Epithelial cell of prostate (primary cell): ENCODE data around the gene TCOF1.

ENCODE experiments used
- DNase-seq: peaks from one replicate; pipeline ENCODE4 v3.0.0-alpha.2; 2011; ENCODE audit warnings: low read depth, low spot score
- H3K27ac ChIP-seq: fragments of 450-650 bp; 2 replicates; pipeline ENCODE4 v1.5.1; 2017; ENCODE audit warnings: mild to moderate bottlenecking

The TCOF1 gene

DNA sequence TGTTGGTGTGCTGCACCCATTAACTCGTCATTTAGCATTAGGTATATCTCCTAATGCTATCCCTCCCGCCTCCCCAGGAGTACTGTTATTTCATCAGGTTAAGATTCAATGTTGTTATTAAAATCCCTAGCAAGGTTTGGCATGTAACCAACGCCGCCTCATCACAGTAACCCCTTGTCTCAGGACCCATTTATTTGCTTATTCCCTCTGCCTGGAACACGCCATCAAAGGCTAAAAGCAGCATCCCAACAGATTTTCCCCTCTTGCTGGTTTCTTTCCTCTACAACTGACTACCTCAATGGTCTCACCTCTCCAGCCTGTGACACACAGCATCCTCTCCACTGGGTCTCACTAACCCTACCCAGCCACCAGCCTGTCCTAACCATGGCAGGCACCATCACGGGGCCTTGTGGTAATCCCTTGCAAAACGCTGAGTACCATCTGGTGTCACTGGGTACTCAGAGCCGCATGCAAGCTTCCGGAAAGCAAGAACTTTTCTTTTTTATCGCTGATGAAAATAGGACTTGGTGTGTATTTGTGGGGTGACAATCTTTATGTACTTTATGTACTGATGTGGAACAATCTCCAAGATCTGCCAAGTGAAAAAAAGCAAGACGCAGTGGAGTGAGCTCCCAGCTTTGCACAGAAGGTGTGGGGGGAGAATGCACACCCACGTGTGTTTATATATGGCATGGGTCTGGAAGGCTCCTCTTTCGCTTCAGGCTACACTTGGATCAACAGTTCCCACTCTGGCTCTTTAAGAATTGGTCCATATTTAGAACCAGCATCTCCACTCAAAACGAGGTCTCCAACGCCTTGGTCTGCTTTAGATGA lies 86.0 kb downstream of the TCOF1 start:
- no peak for DNase-seq
- no peak overlapping the region for H3K27ac ChIP-seq

DNA sequence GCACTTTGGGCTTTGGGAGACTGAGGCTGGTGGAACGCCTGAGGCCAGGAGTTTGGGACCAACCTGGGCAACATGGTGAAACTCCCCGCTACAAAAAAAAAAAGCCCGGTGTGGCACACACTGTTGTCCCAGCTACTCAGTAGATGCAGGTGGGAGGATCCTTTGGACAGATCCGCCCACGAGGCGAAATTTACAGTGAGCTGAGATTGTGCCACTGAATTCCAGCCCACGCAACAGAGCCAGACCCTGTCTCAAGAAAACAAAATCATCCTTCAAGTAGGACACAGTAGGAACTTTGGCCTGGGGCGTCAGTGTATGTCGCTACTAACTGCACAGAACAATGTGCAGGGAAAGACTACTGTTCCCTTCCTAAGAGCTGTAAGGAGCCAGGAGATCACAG lies 87.3 kb downstream of the TCOF1 start:
- DNase-seq: no peak

DNA sequence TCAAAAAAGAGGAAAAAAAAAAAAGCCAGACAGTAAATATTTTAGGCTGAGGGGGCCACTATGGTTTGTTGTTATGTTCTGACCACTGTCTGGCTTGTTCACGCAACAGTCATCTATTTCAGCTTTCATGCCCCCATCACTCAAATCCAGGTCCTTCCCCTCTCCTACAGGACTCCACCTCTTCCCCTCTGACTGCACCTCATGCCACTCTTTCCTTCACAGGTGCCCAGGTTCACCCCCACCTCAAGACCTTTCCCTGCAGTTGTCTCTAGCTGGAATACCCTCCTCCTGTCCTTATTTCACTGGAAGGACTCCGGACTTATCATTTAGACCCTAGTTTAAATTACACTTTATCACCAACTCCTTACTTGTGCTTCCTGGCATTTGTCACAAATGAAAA lies 88.6 kb downstream of the TCOF1 start:
- DNase-seq: no peak
- H3K27ac ChIP-seq: peak overlapping the region; percentile 92

More for the DNA sequence above, 87.3 kb downstream of the TCOF1 start:
- H3K27ac ChIP-seq: no peak overlapping the region

DNA sequence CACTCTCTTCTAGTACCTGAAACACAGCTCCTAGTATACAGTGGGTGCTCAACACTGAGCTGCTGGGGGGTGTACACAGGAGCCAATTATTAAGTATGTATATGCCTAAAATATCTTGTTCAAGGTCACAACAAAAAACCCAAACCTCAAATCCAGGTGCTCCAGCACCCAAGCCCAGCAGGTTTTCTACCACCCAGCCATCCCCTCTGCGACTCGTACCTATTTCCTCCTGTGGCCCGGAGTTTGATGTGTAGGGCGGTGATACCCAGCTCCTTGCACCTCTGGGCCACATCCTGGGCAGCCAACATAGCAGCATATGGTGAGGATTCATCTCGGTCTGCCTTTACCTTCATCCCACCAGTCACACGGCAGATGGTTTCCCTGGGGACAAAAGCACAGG lies 89.1 kb downstream of the TCOF1 start:
- peak overlapping the region; percentile 92 for H3K27ac ChIP-seq
- no peak for DNase-seq

DNA sequence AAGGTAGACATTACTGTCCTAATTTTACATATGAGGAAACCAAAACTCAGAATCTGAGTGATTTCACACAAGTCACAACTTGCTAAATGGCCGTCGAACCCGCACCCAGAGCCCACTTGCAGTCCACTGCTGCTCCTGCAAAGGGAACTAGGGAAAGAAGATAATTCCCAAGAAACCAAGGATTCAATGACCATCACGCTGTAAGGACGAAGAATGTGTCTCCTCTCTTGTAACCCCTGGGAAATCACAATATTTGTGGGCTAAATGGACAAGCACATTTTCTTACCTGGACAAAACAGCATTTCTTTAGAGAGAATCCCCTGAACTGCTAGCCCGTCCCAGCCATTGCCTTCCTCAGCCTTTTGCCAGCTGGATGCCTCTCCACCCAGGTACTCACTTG lies 89.7 kb downstream of the TCOF1 start:
- DNase-seq: no peak
- H3K27ac ChIP-seq: peak overlapping the region; percentile 92

DNA sequence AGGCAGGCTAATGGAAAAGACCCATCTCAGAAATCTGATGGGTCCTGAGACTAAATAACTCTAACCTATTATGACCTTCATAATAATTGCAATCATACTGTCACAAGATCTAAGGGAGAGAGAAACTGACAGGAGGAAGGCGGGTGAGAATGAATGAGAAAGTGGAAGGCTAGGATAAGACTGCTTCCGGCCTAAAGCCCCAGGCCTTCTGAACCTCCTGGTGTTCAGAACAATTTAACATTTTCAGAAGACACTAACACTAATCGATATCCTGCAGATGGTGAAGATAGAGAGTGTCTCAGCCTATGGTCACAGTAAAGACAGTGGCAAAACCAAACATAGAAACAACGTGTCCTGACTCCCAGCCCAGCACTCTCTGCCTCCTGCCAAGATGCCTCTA lies 90.8 kb downstream of the TCOF1 start:
- peak overlapping the region; percentile 92 for H3K27ac ChIP-seq
- DNase-seq: no peak

DNA sequence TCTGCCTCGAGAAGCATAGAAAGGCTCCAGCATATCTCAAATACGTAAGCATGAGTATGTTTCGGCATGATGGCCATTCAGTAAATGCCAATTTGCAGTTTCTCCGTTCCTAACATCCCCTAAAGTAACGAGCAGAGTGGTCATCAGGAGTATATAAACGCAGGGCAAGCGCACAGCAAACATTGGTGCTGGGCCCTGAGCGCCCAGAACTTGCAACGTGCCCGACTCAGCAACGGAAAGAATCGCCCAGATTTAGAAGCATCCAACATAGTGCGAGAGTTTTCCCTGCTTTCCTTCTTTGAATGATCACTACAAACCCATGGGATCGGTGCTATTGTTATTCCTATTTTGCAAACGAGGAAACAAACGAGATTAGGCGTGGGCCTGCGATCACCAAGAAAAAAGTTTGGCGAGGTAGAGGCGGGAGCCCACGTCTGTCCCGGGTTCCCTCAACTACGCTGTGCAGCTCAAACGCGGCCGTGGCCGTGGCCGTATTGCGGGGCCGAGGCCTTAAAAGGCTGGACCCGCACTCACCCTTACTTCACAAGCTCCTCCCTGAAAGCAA lies 91.5 kb downstream of the TCOF1 start:
- DNase-seq: no peak
- peak overlapping the region; percentile 92 for H3K27ac ChIP-seq
